HCT116 (cell line): Measurements from ENCODE around the gene CUX1. TPM values are rescaled to one million over a fixed set of nuclear protein-coding genes. Genes with fewer than 3 reads are reported as not detected.

Experiments
- ATAC-seq: fragments of 200-7000 bp; cut with Tn5 transposase; 2 replicates; pipeline ENCODE4 v1.9.1; 2020; ENCODE audit warnings: mild to moderate bottlenecking, moderate library complexity
- BruUV-seq: library from RNA; stranded (reverse); fragments of 400-500 nt; replicated peaks from 2 replicates; lab custom pipeline; 2021; lab: Mats Ljungman, UMichigan
- CTCF ChIA-PET: fragments of 300-600 bp; sonication (Branson Sonifier 250); formaldehyde crosslinking; loops from one replicate; lab custom pipeline; 2021; ENCODE audit warnings: antibody characterized with exemption; lab: Charles Lee
- POLR2A ChIA-PET: fragments of 300-600, 350-600 bp; sonication (Branson Sonifier 250); formaldehyde crosslinking; loops from one replicate; lab custom pipeline; 2021; ENCODE audit warnings: antibody characterized with exemption; lab: Charles Lee
- RAD21 ChIA-PET, 2 experiments: fragments of 300-600 bp; sonication (Branson Sonifier 250); formaldehyde crosslinking; loops; one replicate each; lab custom pipeline; 2023; ENCODE audit warnings: low total read pairs in 2 of 2; ENCODE audit not compliant: uncharacterized antibody in 2 of 2, unreplicated experiment in 2 of 2, low non-redundant PET in 1 of 2; lab: Charles Lee
- DNase-seq: peaks from one replicate; pipeline ENCODE4 v3.0.0-alpha.2; 2010; ENCODE audit warnings: low read depth, low spot score
- H2AFZ ChIP-seq: fragments of 200-600 bp; shearing (Covaris generic), sonication (generic); 2 replicates; pipeline ENCODE4 v1.6.1; 2017; ENCODE audit warnings: low read depth, mixed run types, mixed read lengths, antibody characterized with exemption, low read length; ENCODE audit not compliant: poor library complexity, severe bottlenecking
- H3K27ac ChIP-seq: 2 replicates; pipeline ENCODE4 v1.5.1; 2012; ENCODE audit warnings: low read depth, low read length
- H3K27me3 ChIP-seq: fragments of 200-600 bp; sonication (generic); 2 replicates; pipeline ENCODE4 v1.6.1; 2016; ENCODE audit warnings: mixed run types, low read length, mixed read lengths; ENCODE audit not compliant: insufficient read depth
- H3K36me3 ChIP-seq, 2 experiments: fragments of 200-500 bp in 1 of 2; fragments of 200-600 bp in 1 of 2; sonication (Bioruptor generic) in 1 of 2; sonication (generic) in 1 of 2; 2 replicates each; pipeline versions ENCODE4 v1.5.1 to v1.6.1; 2014 to 2016; ENCODE audit warnings: low read length in 2 of 2, inconsistent platforms in 1 of 2, mixed read lengths in 1 of 2, mixed run types in 1 of 2; ENCODE audit not compliant: insufficient read depth in 2 of 2, control insufficient read depth in 1 of 2
- H3K4me1 ChIP-seq, 2 experiments: fragments of 200-600 bp in 1 of 2; sonication (generic) in 1 of 2; 2 replicates each; pipeline versions ENCODE4 v1.5.1 to v1.6.1; 2012 to 2017; ENCODE audit warnings: low read length in 2 of 2, inconsistent platforms in 1 of 2, mild to moderate bottlenecking in 1 of 2, mixed read lengths in 1 of 2, mixed run types in 1 of 2, moderate library complexity in 1 of 2; ENCODE audit not compliant: insufficient read depth in 2 of 2, control insufficient read depth in 1 of 2
- H3K4me2 ChIP-seq: fragments of 200-600 bp; sonication (generic); 2 replicates; pipeline ENCODE4 v1.6.1; 2017; ENCODE audit warnings: mixed run types, low read length, mixed read lengths
- H3K4me3 ChIP-seq, 2 experiments: fragments of 200-600 bp in 1 of 2; sonication (generic) in 1 of 2; replicated peaks in 1 of 2; 2 replicates each; pipeline ENCODE4 v1.5.1; 2011 to 2016; ENCODE audit warnings: low read length in 2 of 2, control low read depth in 1 of 2, low read depth in 1 of 2, mild to moderate bottlenecking in 1 of 2, mixed read lengths in 1 of 2, mixed run types in 1 of 2
- H3K79me2 ChIP-seq: fragments of 200-600 bp; sonication (generic); 2 replicates; pipeline ENCODE4 v1.6.1; 2017; ENCODE audit warnings: mild to moderate bottlenecking, mixed run types, low read length, moderate library complexity, mixed read lengths; ENCODE audit not compliant: insufficient read depth
- H3K9ac ChIP-seq: fragments of 200-600 bp; sonication (generic); 2 replicates; pipeline ENCODE4 v1.6.1; 2016; ENCODE audit warnings: low read length, mixed read lengths
- H3K9me2 ChIP-seq: fragments of 200-600 bp; sonication (generic), shearing (Covaris generic); 2 replicates; pipeline ENCODE4 v1.6.1; 2017; ENCODE audit warnings: mixed run types, mild to moderate bottlenecking, moderate library complexity; ENCODE audit not compliant: insufficient read depth
- H3K9me3 ChIP-seq, 2 experiments: fragments of 200-500 bp in 1 of 2; fragments of 200-600 bp in 1 of 2; sonication (Bioruptor generic) in 1 of 2; sonication (generic) in 1 of 2; 2 replicates each; pipeline ENCODE4 v1.6.1; 2014 to 2017; ENCODE audit warnings: low read length in 2 of 2, mixed read lengths in 2 of 2, inconsistent platforms in 1 of 2, low read depth in 1 of 2, mild to moderate bottlenecking in 1 of 2, mixed run types in 1 of 2, moderate library complexity in 1 of 2; ENCODE audit not compliant: control insufficient read depth in 1 of 2, insufficient read depth in 1 of 2
- H4K20me1 ChIP-seq: fragments of 200-600 bp; sonication (generic), shearing (Covaris generic); 2 replicates; pipeline ENCODE4 v1.6.1; 2017; ENCODE audit warnings: mixed run types, mild to moderate bottlenecking, moderate library complexity; ENCODE audit not compliant: insufficient read depth
- ATF3 ChIP-seq: IDR thresholded peaks from 2 replicates; pipeline ENCODE4 v1.6.1; 2012
- CBX3 ChIP-seq: IDR thresholded peaks from 2 replicates; pipeline ENCODE4 v1.6.1; 2012; ENCODE audit warnings: low read depth
- CEBPB ChIP-seq: IDR thresholded peaks from 2 replicates; pipeline ENCODE4 v1.6.1; 2012; ENCODE audit warnings: low read depth
- CTCF ChIP-seq, 3 experiments: fragments of 200-600 bp in 1 of 3; sonication (generic) in 1 of 3; IDR thresholded peaks in 2 of 3; conservative IDR thresholded peaks in 1 of 3; 2 replicates each; pipeline ENCODE4 v1.5.1; 2012 to 2017; ENCODE audit warnings: low read depth in 2 of 3, low read length in 2 of 3, antibody characterized with exemption in 1 of 3, borderline replicate concordance in 1 of 3, control low read depth in 1 of 3, mild to moderate bottlenecking in 1 of 3, mixed read lengths in 1 of 3, mixed run types in 1 of 3, moderate library complexity in 1 of 3; ENCODE audit not compliant: insufficient read depth in 1 of 3
- EGR1 ChIP-seq: IDR thresholded peaks from 2 replicates; pipeline ENCODE4 v1.6.1; 2012; ENCODE audit warnings: low read depth
- ELF1 ChIP-seq: IDR thresholded peaks from 2 replicates; pipeline ENCODE4 v1.6.1; 2012; ENCODE audit warnings: low read depth, borderline replicate concordance
- FOSL1 ChIP-seq: IDR thresholded peaks from 2 replicates; pipeline ENCODE4 v1.6.1; 2012; ENCODE audit warnings: low read depth
- JUND ChIP-seq: IDR thresholded peaks from 2 replicates; pipeline ENCODE4 v1.6.1; 2012
- POLR2A ChIP-seq: IDR thresholded peaks from 2 replicates; pipeline ENCODE4 v1.7.0; 2011; ENCODE audit warnings: borderline replicate concordance; ENCODE audit not compliant: insufficient read depth, insufficient read length; ENCODE audit errors: extremely low read depth
- POLR2AphosphoS5 ChIP-seq: IDR thresholded peaks from 2 replicates; pipeline ENCODE4 v1.6.1; 2011; ENCODE audit warnings: mild to moderate bottlenecking, low read depth, low read length, moderate library complexity
- RAD21 ChIP-seq: IDR thresholded peaks from 2 replicates; pipeline ENCODE4 v1.6.1; 2012; ENCODE audit warnings: low read depth, mild to moderate bottlenecking
- SIN3A ChIP-seq: IDR thresholded peaks from 2 replicates; pipeline ENCODE4 v1.6.1; 2012; ENCODE audit warnings: low read depth
- SP1 ChIP-seq: IDR thresholded peaks from 2 replicates; pipeline ENCODE4 v1.6.1; 2012; ENCODE audit warnings: low read depth
- TCF7L2 ChIP-seq: IDR thresholded peaks from 2 replicates; pipeline ENCODE4 v1.7.0; 2011; ENCODE audit warnings: borderline replicate concordance, inconsistent platforms; ENCODE audit not compliant: insufficient read depth, insufficient read length; ENCODE audit errors: extremely low read depth
- YY1 ChIP-seq: IDR thresholded peaks from 2 replicates; pipeline ENCODE4 v1.6.1; 2011; ENCODE audit warnings: low read length, low read depth, moderate library complexity, mild to moderate bottlenecking; ENCODE audit not compliant: insufficient replicate concordance; ENCODE audit errors: extremely low read depth
- ZFX ChIP-seq: fragments of 450-650 bp; IDR thresholded peaks from 2 replicates; pipeline ENCODE4 v1.6.1; 2017
- intact Hi-C: fragments of 100-400 bp; cut with micrococcal nuclease; formaldehyde crosslinking; loops from 2 replicates; pipeline ENCODE4 v1.10.0; 2022
- total RNA-seq: library from RNA; stranded (reverse); gene quantifications from one replicate; pipeline ENCODE4 v1.2.1, GENCODE V29; 2021; ENCODE audit not compliant: unreplicated experiment
- TF ChIP-seq, protein P1 (sequence below): IDR thresholded peaks from 2 replicates; pipeline ENCODE4 v1.6.1; 2012
- TF ChIP-seq, protein P2 (sequence below): IDR thresholded peaks from 2 replicates; pipeline ENCODE4 v1.6.1; 2012; ENCODE audit warnings: low read depth
- TF ChIP-seq, protein P3 (sequence below): IDR thresholded peaks from 2 replicates; pipeline ENCODE4 v1.6.1; 2011; ENCODE audit warnings: mild to moderate bottlenecking, low read length, moderate library complexity; ENCODE audit not compliant: insufficient replicate concordance; ENCODE audit errors: extremely low read depth

Gene CUX1
- total RNA-seq, 1 experiment from 2014 or later = 68.9 TPM

DNA sequence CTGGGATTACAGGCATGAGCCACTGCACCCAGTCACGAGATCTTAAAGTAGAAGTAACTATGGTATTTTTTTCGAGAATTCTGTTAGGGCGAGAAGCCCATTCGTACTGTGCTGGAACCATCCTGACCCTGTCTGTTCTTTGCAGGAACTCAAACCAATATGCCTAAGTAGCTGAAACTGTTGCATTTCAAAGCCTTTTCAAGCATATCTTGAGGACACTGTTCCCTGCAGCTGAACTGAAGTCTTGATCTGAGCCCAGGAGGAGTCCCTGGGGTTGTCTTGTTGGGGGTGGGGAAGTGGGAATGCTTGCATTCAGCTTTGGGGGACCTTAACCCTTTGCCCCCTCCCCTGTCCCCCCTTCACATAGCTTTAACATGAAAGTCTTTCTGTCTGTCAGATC is 61.5 kb downstream of the CUX1 start:
- no peaks in the 10 kb centered on the region for H4K20me1 ChIP-seq
- no peak overlapping the region for H2AFZ ChIP-seq
- ATAC-seq = no peak
- H3K9me3 ChIP-seq = no peaks in the 10 kb centered on the region
- TF ChIP-seq, protein P1, sequence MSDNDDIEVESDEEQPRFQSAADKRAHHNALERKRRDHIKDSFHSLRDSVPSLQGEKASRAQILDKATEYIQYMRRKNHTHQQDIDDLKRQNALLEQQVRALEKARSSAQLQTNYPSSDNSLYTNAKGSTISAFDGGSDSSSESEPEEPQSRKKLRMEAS = no peak
- TF ChIP-seq POLR2AphosphoS5 = no peak
- TF ChIP-seq SP1 = no peak
- TF ChIP-seq ZFX = no peak
- TF ChIP-seq ELF1 = no peak
- no peak for TF ChIP-seq POLR2A
- TF ChIP-seq CTCF (IDR thresholded peaks at IDR 0.05 in 2 of 3, conservative IDR thresholded peaks at IDR 0.05 in 1 of 3; ENCODE audit: borderline replicate concordance in 1 of 3, insufficient read depth in 1 of 3, low read depth in 2 of 3, low read length in 2 of 3) = no peak
- TF ChIP-seq, protein P2, sequence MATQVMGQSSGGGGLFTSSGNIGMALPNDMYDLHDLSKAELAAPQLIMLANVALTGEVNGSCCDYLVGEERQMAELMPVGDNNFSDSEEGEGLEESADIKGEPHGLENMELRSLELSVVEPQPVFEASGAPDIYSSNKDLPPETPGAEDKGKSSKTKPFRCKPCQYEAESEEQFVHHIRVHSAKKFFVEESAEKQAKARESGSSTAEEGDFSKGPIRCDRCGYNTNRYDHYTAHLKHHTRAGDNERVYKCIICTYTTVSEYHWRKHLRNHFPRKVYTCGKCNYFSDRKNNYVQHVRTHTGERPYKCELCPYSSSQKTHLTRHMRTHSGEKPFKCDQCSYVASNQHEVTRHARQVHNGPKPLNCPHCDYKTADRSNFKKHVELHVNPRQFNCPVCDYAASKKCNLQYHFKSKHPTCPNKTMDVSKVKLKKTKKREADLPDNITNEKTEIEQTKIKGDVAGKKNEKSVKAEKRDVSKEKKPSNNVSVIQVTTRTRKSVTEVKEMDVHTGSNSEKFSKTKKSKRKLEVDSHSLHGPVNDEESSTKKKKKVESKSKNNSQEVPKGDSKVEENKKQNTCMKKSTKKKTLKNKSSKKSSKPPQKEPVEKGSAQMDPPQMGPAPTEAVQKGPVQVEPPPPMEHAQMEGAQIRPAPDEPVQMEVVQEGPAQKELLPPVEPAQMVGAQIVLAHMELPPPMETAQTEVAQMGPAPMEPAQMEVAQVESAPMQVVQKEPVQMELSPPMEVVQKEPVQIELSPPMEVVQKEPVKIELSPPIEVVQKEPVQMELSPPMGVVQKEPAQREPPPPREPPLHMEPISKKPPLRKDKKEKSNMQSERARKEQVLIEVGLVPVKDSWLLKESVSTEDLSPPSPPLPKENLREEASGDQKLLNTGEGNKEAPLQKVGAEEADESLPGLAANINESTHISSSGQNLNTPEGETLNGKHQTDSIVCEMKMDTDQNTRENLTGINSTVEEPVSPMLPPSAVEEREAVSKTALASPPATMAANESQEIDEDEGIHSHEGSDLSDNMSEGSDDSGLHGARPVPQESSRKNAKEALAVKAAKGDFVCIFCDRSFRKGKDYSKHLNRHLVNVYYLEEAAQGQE = no peak
- TF ChIP-seq FOSL1 = no peak
- no peak for TF ChIP-seq JUND
- TF ChIP-seq, protein P3, sequence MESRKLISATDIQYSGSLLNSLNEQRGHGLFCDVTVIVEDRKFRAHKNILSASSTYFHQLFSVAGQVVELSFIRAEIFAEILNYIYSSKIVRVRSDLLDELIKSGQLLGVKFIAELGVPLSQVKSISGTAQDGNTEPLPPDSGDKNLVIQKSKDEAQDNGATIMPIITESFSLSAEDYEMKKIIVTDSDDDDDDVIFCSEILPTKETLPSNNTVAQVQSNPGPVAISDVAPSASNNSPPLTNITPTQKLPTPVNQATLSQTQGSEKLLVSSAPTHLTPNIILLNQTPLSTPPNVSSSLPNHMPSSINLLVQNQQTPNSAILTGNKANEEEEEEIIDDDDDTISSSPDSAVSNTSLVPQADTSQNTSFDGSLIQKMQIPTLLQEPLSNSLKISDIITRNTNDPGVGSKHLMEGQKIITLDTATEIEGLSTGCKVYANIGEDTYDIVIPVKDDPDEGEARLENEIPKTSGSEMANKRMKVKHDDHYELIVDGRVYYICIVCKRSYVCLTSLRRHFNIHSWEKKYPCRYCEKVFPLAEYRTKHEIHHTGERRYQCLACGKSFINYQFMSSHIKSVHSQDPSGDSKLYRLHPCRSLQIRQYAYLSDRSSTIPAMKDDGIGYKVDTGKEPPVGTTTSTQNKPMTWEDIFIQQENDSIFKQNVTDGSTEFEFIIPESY = no peak
- TF ChIP-seq SIN3A = no peak
- TF ChIP-seq CEBPB = no peak
- no peak for TF ChIP-seq EGR1
- TF ChIP-seq RAD21 = no peak
- TF ChIP-seq CBX3 = no peak
- TF ChIP-seq ATF3 = no peak
- TF ChIP-seq TCF7L2 = no peak
- no peak for TF ChIP-seq YY1
- TF ChIP-seq, all 23 proteins: peak for 0
- POLR2A ChIA-PET = no interaction called here
- Histone ChIP-seq H3K9ac (no peak overlapping the region), H3K4me1 (peaks cover 40 to 63% of the 10 kb centered on the region in 2 experiments), H3K27me3 (no peaks in the 10 kb centered on the region), H3K4me2 (no peak overlapping the region), H3K79me2 (peaks cover 96% of the 10 kb centered on the region), H3K27ac (no peak overlapping the region), H3K36me3 (no peaks in the 10 kb centered on the region), H3K4me3 (no peak overlapping the region), H3K9me2 (no peaks in the 10 kb centered on the region)
- intact Hi-C loops = no loop called here
- CTCF ChIA-PET = interaction anchor here (2.9 kb wide), 1 partner anchor 8 kb away, joined by 12 read pairs; no protein-coding TSS in a partner anchor
- no TSS peak for BruUV-seq
- no peak for DNase-seq
- RAD21 ChIA-PET = no interaction called here
